Measurements from ENCODE around the gene LATS2.
A peak's percentile ranks its signal among the peaks of the same experiment; 100 is the strongest.
"Not testable (repeated sequence)": the region's sequence is repeated elsewhere in the genome, so short reads cannot be mapped to it uniquely, and the experiment has no call there.

The LATS2 gene

DNA sequence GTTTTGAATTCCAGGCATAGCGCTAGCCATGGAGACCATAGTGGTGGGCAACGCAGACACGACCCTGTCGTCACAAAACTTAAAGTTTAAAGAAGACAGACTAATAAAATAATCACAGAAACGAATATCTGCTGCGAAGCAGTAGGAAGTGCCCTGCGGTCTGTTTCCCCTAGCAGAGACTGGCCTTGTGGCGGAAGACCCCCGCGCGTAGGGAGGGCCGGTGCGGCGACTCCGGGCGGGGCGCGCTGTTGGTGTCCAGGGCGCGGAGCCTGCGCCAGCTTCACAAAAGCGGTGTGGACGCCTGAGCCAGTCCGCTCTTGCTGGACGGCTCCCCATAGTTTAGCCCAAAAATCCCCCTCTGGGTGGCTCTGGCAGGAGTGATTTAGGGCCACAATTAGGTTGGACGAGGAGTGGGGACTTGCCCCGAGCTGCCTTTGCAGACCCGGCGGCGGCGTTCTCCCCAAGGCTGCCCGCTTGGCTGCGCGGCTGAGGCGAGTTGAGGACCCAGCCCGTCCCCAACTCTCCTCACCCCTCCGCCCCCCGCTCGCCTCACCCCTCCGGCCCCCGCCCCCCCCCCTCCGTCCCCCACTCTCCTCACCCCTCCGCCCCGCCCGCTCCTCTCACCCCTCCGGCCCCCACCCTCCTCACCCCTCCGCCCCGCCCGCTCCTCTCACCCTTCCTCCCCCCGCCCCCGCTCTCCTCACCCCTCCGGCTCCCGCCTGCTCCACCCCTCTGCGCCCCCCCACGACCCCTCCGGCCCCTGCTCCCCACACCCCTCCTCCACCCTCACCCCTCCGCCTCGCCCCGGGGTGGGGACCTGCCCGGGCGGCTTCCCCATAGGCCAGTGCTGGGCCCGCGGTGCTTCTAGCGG is 14.2 kb upstream of the LATS2 start:
- no peak for DNase-seq (ENCODE audit: low spot score)

DNA sequence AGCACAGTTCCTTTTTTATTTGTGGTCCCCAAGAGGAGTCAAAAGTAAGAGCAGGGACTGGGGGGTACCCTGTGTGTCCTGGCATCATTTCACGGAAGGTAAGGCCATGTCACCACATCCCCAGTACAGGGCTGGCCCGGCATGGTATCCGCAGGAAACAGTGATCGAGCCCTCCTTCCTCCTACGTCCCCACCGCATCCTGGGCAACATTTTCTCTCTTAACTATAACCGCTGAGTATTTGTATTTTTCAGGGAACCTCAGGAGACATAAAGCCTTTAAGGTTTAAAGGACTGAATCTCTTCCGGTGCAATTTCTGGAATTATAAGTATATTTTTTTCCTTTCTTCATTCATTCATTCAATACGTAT is 13.6 kb upstream of the LATS2 start:
- DNase-seq (ENCODE audit: low spot score) = no peak

DNA sequence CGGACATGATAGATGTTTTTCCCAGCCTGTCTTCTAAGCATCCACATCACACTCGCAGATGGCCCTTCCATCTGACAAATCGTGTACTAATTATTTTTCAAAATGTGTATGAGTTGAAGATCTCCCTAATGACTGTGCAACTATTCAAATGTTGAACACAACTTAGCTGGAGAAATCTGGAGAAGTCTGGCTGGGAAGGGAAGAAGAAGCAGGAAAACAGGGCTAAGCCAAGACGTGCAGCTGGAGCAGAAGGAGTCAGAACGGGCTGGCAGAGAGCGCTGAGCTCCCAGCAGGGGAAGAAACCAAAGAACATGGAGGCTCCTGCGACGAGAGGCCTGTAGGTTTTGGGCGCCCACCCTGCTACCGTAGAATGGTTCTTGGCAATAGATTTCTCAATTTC is 13.2 kb upstream of the LATS2 start:
- peak; percentile 31 for DNase-seq (ENCODE audit: low spot score)

DNA sequence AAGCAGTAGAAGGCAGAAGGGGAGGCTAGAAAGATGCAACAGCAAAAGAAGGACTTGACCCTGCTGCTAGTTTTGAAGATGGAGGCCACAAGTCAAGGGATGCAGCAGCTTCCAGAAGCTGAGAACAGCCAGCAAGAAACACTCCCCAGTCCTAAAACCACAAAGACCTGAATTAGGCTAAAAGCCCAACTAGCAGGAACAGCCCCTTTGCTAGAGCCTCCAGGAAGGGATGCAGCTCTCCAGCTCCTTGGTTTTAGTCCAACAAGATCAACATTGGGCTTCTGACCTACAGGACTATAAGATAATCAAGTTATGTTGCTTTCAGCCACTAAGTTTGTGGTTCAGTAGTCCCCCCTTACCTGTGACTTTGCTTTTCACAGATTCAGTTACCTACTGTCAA is 10.5 kb upstream of the LATS2 start:
- DNase-seq (ENCODE audit: low spot score) = no peak

DNA sequence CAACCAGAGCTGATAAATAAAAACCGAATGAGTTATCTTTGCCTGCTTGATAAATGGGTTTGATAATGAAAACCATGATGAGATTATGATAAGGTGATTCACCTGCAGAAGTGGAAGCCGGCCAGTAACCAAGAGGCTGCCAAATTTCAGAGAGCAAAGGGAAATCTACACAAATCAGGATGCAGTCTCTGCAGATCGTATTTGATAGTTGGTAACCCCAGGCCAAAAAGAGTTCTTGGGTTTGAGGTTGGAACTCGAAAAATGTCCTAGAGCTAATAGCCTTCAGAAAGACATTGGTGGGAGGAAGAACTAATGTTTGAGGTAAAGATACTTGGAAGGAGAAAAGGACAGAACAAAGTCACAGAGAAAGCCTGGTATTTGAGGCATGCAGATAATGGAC is 9.6 kb upstream of the LATS2 start:
- no peak for DNase-seq (ENCODE audit: low spot score)

DNA sequence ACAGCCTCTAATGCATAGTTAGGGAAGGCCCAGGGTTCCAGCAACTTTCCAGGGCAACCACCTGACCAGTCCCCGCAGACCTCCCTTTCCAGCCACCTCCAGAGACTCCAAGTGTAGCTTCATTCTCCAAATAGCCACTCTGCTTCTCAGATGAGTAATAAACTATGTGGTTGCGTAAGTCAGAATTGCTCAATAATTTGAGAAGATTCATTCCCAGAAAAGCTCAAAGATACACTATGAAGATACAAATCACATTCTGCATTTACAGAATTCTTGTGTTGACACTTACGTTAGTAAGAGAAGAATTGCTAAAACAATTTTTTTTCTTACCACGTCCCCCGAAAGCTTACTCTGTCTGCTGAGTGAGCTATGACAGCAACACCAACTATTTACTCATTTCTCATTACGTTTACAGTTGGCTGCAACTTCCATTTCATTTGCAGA is 8.2 kb upstream of the LATS2 start:
- DNase-seq (ENCODE audit: low spot score) = no peak

DNA sequence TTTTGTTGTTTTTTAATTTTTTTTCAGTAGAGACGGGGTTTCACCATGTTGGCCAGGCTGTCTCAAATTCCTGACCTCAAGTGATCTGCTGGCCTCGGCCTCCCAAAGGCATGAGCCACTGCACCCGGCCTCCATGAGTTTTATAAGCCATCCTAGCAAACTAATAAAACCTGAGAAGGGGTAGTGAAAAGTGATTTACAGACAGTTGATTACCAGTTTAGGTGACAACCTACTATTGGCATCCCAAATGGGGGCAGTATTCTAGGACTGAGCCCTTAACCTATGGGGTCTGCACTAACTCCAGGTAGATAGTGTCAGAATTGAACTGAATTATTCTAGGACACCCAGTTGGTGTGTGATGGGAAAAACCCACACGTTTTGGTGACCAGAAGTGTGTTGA is 6.5 kb upstream of the LATS2 start:
- no peak for DNase-seq (ENCODE audit: low spot score)

DNA sequence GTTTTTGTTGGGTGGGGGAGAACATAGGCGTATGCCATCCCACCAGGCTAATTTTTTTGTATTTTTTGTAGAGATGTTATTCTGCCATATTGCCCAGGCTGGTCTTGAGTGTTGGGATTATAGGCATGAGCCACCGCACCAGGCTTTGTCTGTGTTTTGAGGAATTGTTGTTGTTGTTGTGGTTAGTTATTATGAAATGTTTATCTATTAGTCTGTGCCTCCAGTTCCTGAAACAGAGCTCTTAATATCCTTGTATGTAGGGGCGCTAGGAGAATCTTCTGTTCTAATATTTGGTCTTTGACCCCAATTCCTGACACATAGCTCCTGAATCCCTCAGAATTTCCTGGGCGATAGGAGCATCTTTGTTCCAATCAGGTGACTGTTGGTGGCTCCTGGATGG is 5.6 kb upstream of the LATS2 start:
- no peak for DNase-seq (ENCODE audit: low spot score)

DNA sequence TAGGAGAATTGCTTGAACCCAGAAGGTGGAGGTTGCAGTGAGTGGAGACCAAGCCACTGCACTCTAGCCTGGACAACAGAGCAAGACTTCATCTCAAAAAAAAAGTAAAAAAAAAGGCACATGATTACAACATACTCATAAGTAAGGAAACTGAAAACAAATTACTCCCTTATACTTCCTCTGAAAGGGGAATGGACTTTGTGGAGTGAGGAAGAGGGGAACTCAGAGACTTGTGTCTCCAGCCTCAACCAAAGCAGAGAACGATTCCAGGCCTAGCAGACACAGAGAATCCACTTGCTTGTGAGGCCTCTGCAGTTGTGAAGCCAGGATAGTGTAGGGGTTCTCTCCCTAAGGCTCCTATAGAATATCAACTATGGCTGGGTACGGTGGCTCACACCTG is 4.3 kb upstream of the LATS2 start:
- no peak for DNase-seq (ENCODE audit: low spot score)

DNA sequence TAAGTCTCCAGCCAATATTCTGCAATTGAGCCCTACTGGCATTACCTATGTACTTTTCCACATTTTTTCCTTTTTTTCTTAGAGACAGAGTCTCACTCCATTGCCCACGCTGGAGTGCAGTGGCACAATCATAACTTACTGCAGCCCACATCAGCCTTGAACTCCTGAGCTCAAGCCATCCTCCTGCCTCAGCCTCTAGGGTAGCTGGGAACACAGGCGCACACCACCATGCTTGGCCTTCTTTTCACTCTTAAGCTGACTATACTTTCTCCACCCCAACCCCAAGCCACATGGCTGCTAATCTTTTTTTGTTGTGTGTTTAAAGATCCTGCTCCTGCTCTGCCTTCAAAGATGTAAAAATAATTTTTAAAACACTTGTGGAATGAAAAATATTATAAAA is 1.6 kb upstream of the LATS2 start:
- DNase-seq (ENCODE audit: low spot score) = no peak

DNA sequence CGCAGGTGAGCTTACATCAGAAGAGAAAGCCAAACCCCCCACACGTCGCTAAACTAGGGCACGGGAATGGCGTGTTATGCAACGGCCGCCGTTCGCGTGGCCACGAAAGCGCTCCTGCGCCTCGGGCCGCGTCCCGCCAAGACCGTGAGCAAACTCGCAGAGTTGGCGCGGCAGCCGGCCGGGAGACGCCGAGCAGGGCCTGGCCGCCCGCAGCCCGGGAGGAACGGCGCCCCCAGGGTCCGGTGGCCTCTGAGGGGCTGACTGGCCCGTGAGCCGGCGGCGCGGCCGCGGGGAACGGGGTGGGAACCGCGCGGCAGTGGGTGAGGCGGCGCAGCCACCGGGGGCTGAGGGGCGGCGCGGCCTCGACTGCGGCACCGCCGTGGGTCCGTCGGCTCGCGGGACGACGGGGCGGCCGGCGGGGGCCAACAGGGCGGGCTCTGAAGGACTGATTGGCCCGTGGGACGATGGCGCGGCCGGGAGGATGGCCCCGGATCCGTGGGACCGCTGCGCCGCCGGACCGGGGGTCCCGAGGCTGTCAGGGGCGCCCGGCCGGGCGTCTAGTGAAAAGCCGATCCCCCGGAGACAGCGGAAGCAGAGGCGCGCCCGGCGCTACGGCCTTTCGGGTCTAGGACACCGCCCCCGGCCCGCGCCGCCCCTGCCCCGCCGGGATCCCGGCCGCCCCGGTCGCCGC is 903 bp downstream of the LATS2 start:
- DNase-seq (ENCODE audit: low spot score) = no peak

DNA sequence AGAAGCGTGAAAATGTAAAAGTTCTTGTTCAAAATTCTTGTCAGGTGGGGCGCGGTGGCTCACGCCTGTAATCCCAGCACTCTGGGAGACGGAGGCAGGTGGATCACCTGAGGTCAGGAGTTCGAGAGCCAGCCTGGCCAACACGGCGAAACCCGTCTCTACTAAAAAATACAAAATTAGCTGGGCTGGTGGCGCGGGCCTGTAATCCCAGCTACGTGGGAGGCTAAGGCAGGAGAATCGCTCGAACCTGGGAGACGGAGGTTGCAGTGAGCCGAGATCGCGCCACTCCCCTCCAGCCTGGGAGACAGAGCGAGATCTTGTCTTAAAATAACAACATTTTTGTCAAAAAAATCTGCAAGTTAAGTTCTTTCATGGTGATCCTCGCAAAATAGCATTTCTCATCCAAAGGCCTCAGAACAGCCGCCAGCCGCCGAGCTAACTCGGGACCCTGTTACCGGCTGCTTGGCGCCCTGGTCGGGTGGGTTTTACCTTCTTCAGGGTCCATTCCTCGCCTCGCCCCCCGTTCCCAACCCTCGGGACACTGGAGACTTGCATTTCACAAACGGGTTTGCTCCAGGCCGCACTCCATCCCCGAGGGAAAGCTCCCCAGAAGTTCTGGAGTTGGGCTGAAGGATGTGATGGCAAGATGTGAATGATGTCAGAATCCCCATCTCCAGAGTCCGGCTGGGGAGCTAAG is 1.6 kb downstream of the LATS2 start:
- DNase-seq (ENCODE audit: low spot score) = peak; percentile 43

DNA sequence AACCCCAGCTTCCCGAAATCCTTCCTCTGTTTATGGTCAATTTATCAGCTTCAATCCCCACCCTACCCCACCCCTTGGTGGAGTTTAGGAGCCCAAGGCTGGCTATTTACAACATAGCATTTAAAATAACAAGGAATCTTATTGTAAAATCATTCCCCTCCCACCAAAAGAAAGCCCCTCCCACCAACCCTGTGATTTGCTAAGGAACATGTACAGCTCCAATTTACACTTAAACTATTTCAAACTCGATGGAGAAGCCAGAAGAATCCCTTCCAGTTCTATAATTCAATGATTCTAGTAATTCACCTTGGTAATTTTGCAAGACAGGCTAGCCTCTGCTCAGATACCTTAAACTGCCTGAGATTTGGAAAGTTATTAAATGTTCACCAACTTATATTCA is 3.0 kb downstream of the LATS2 start:
- DNase-seq (ENCODE audit: low spot score) = no peak

DNA sequence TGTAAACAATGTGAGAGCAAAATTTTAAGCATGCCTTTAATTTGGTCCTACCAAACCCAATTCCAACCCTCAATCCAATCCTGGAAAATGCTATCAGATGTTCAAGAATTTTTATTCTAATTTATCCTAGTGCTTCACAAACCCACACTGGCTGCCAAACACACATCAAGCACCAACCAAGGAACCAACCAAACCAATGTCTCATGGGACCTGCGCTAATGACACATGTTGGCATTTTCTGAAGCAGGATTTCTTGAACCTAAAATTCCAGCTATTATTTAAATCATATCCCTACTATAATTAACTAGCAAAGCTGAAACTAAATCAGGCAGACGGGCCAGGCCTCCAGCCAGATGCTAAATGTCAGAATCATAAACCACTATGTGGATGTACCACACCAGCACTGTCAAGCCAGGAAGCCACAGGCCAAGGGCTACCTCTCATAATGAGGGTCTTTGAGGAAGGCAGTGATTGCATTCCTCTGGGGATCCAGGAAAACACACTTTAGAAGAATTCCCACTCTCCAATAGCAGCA is 5.8 kb downstream of the LATS2 start:
- no peak for DNase-seq (ENCODE audit: low spot score)

DNA sequence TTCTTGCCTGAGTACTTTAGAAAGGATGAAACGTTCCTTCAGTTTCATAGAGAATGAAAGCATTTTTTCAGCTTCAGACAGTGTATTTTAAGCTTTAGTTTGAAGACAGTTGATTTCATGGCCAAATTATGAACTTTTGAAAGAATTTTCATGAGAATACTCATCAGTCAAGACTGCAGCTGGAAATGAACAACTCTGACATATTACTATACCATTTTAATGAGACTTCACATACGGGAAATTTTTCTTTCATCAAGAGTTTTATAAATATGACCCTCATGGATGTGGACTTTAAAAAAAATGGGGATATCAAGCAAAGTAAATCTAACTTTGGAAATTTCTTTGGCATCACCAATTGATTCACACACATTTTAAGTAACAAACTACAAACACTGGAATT is 6.4 kb downstream of the LATS2 start:
- DNase-seq (ENCODE audit: low spot score) = no peak

DNA sequence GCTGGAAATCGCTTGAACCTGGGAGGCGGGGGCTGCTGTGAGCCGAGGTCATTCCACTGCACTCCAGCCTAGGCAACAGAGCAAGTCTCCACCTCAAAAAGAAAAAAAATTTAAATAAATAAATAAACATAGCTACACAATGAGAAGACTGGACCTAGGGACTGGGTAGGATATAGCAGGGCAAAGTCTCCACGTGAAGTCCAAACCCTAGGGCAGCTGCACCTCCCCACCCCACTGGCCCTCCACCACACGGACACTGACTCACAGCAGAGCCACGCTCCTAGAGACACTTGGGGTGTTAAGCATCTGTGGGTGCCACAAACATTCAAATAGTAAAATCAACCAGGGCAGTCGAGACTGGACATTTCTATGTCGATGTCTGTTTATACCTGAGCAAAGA is 7.1 kb downstream of the LATS2 start:
- DNase-seq (ENCODE audit: low spot score) = no peak

DNA sequence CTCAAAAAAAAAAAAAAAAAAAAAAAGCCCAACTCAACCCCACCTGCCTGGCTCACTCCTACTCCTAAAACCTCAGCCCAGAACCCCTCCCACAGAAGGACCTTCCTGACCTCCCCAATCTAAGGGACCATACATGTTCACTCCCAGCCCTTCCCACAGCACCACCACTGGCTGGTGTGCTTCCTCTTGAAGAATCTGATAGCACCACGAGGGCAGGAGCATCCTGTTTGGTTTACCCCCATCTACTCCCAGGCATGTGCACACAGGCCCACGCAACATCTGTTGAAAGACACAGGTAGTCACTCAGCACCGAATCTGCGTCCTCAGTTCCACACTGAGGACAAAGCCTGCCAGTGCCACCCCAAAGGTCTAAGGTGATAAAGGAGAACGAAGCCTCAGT is 8.2 kb downstream of the LATS2 start:
- no peak for DNase-seq (ENCODE audit: low spot score)

DNA sequence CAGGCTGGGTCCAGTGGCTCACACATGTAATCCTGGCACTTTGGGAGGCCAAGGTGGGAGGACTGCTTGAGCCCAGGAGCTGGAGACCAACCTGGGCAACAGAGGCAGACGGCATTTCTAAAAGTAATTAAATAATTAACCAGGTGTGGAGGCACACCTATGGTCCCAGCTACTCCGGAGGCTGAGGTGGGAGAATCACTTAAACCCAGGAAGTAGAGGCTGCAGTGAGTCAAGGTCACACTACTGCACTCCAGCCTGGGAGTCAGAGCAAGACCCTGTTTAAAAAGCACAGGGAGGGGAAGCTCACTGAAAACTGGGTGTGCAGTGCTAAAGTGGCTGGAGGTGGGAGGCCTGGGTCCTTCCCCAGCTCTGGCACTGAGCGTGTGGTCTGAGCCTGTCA is 9.7 kb downstream of the LATS2 start:
- no peak for DNase-seq (ENCODE audit: low spot score)

DNA sequence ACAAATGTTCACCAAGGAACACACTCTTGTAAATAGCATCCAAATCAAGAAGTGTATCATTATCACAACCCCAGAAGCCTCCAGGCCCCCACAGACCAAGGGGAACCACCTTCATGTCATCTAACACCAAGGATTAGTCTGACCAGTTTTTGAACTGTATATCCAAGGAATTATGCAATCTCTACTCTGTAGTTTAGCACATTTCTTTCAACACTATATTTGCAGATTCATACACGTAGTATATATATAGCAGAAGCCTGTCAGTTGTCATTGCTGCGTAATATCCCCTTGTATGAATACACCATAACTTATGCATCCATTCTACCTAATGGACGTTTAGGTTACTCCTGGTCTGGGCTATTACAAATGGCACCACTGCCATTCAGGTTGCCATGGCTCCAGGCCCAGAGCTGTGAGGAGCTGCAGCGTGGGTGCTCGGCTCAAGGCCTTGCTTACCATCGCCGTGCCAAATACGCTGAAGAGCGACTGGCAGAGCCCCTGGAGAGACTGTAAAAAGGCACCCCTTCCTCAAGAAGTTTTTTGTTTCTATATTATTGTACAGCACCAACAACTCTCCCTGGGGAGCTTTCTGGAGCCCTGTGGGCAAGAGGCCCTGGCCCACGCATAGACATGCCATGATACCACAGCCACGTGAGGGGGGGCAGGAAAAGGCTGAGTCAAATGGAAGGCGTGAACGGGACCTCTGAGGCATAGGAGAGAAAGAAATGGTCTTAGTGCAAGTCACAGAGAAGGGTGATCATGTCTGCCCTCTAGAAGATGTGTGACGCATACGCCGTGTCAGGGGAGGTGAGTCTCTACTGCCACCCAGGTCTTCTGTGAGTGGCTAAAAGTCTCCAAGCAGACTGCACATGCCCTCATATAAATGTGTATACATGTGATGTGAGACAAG is 10.8 kb downstream of the LATS2 start:
- DNase-seq (ENCODE audit: low spot score) = no peak

DNA sequence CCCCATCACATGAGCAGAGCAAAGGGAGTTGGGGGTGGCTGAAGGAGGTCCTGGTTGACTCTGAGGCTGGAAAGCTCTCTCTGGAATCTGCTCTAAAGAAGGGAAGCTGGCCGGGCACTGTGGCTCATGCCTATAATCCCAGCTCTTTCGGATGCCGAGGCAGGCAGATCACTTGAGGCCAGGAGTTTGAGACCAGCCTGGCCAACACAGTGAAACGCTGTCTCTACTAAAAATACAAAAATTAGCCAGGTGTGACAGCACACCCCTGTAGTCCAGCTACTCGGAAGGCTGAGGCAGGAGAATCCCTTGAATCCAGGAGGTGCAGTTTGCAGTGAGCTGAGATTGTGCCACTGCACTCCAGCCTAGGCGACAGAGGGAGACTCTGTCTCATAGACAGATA is 11.7 kb downstream of the LATS2 start:
- DNase-seq (ENCODE audit: low spot score) = not testable (repeated sequence)

DNA sequence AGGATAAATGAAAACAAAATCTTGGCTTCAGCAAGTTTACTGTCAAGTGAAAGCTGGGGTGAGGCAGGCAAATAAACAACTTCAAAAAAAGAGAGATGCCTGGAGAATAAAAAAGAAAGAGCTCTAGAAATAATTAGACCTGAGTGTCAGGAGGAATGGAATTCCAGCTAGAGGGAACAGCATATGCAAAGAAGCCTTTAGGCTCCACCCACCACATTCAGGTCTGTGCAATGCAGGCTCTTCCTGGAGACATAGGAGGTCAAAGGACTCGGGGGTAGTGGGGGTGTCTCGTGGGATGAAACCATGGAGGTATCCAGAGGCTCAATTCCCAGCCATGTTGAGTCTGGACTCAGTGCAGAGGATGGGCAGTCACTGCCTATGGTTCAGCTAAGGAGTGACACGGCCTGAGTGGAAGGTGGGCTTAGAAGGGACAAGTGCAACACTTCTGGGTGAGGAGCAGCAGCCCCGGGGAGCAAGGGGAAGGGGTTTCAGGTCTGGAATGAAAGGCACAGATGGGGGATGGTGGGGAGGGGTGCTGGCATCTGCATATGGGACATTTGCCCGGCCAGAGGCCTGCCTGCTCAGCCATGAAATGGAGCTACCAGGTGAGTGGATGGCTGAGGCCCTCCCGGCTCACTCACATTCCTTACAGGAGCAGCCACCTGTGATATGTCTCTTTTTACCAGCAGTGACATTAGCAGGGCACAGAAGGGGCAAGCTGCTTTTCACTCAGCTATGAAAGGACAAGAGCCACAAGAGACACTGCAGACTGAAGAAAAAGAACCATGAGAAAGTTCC is 12.3 kb downstream of the LATS2 start:
- no peak for DNase-seq (ENCODE audit: low spot score)
